ENCODE measurements around the gene DNAJC8.

DNAJC8 gene

GRCh38 chr1:28249013-28249865 is 16.4 kb upstream of the DNAJC8 start:
- no peak for DNase-seq

GRCh38 chr1:28248273-28249012 is 15.6 kb upstream of the DNAJC8 start:
- DNase-seq = peak; percentile 45 to 73 (median 62)

- DNase-seq = no peak
Observed at GRCh38 chr1:28247612-28248272, 14.9 kb upstream of the DNAJC8 start.

- DNase-seq = no peak
Observed at GRCh38 chr1:28246427-28246832, 13.6 kb upstream of the DNAJC8 start.

- no peak for DNase-seq
Observed at GRCh38 chr1:28244549-28245251, 11.9 kb upstream of the DNAJC8 start.

GRCh38 chr1:28243685-28244311 is 11.0 kb upstream of the DNAJC8 start:
- DNase-seq = no peak

GRCh38 chr1:28241638-28242241 is 8.9 kb upstream of the DNAJC8 start:
- no peak for DNase-seq

GRCh38 chr1:28240024-28240423 is 7.2 kb upstream of the DNAJC8 start:
- DNase-seq = no peak

- no peak for DNase-seq
Observed at GRCh38 chr1:28239004-28239403, 6.2 kb upstream of the DNAJC8 start.

- DNase-seq = no peak
Observed at GRCh38 chr1:28236656-28237322, 4.0 kb upstream of the DNAJC8 start.

GRCh38 chr1:28235755-28236655 is 3.2 kb upstream of the DNAJC8 start, which contains the start of gene ATP5IF1:
TSS of gene ATP5IF1 (plus strand) at chr1:28236124. CDS start at chr1:28236184, 60 bp downstream.
- peak; percentile 78 to 88 (median 82) for DNase-seq

GRCh38 chr1:28233264-28233606 is 406 bp upstream of the DNAJC8 start:
- no peak for DNase-seq

- DNase-seq = no peak
Observed at GRCh38 chr1:28229996-28230395, 2.8 kb downstream of the DNAJC8 start.

GRCh38 chr1:28229089-28229488 is 3.7 kb downstream of the DNAJC8 start:
- DNase-seq = no peak

GRCh38 chr1:28213315-28213714 is 19.5 kb downstream of the DNAJC8 start:
- DNase-seq = no peak

GRCh38 chr1:28209700-28210099 is 23.1 kb downstream of the DNAJC8 start:
- no peak for DNase-seq

GRCh38 chr1:28208818-28209441 is 23.9 kb downstream of the DNAJC8 start:
- DNase-seq = peak in 2 of 4 experiments; percentile 8 to 31

- DNase-seq = no peak
Observed at GRCh38 chr1:28205243-28205642, 27.6 kb downstream of the DNAJC8 start.

GRCh38 chr1:28200234-28200873 is 32.5 kb downstream of the DNAJC8 start:
- no peak for DNase-seq
